Glomerular endothelial cell (primary cell): ENCODE data around the gene TARP.
"Not testable (repeated sequence)": the region's sequence is repeated elsewhere in the genome, so short reads cannot be mapped to it uniquely, and the experiment has no call there.

Experiments used
- DNase-seq: peaks from one replicate; pipeline ENCODE4 v3.0.0-alpha.2; 2011; ENCODE audit warnings: low read depth, low spot score; ENCODE audit errors: extremely low read depth

TARP gene

GRCh38 chr7:38263274-38263673 is 10.2 kb downstream of the TARP start:
- not testable (repeated sequence) for DNase-seq

GRCh38 chr7:38262545-38262944 is 10.9 kb downstream of the TARP start:
- no peak for DNase-seq

DNA sequence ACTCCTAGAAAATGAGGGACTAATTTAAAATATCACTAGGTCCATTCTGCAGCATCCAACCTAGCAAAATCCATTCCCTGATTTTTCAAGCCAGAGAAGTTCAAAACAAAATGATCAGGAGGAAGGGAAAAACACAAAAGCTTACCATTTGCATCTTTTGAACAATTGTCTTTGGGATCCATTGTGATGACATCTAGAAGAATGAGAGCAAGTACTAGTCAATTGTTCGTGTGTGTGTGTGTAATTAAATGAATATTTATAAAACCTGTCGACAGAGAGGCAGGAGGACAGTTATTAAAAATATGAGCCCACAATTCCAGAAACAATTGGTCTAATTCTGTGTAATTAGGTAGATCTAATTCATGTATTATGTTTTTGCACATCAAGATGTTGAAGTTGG is 11.4 kb downstream of the TARP start:
- not testable (repeated sequence) for DNase-seq

DNA sequence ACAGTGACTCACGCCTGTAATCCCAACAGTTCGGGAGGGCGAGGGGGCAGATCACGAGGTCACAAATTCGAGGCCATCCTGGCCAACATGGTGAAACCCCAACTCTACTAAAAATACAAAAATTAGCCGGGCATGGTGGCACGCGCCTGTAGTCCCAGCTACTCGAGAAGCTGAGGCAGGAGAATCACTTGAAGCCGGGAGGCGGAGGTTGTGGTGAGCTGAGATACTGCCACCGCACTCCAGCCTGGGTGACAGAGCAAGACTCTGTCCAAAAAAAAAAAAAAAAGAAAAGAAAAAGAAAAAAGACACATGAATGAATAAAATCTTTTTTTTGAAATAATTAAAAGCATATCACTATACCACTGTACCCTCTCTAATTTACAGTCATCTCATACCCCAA is 11.8 kb downstream of the TARP start:
- not testable (repeated sequence) for DNase-seq

GRCh38 chr7:38259157-38259556 is 14.3 kb downstream of the TARP start:
- DNase-seq: not testable (repeated sequence)

- DNase-seq: no peak
These were observed 16.1 kb downstream of the TARP start for GRCh38 chr7:38257350-38257677.

- not testable (repeated sequence) for DNase-seq
These were observed 23.6 kb downstream of the TARP start for GRCh38 chr7:38249849-38250248.

- no peak for DNase-seq
These were observed 25.3 kb downstream of the TARP start for GRCh38 chr7:38248069-38248567.

DNA sequence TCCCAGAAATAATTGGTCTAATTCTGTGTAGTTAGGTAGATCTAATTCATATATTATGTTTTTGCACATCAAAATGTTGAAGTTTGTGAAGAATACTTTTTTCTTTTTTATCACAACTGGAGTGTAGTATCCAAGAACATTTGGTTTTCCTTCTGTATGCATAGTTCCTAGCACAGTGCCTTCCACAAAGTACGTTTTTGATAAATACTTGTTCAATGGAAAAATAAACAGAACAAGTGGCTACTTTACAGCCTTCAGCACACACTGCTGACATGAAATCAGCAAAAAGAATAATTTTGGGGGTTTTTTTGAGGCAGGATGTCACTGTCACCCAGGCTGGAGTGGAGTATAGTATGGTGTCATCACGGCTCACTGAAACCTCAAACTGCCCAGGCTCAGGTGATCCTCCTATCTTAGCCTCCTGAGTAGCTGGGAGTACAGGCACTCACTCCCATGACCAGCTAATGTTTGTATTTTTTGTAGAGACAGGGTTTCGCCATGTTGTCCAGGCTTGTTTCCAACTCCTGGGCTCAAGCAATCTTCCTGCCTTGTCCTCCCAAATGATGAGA is 27.9 kb downstream of the TARP start:
- no peak for DNase-seq

DNA sequence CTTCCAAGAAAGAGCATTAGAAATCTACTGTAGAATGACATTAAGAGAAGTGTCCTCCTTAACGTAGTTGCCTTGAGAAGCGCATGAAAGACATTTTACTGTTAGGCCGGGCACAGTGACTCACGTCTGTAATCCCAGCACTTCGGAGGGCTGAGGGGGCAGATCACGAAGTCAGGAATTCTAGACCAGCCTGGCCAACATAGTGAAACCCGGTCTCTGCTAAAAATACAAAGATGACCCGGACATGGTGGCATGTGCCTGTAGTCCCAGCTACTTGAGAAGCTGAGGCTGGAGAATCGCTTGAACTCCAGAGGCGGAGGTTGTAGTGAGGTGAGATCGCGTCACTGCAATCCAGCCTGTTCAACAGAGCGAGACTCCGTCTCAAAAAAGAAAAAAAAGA is 28.9 kb downstream of the TARP start:
- no peak for DNase-seq

DNA sequence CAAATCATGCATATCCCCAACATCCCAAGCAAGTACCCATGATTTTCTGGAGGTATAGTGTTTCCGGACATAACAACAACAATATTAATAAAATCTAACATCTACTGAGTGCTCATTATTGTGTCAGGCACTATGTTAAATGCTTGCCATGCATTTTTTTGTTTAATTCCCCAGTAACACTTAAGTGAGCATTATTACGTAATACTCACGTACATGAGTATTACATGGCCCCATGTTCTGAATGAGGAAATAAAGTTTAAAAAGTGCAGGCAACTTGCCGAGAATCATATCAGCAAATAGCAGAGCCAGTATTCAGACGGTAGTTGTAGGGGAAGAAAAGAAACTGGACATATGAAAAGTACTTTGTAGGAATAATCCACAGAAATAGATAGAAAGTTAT is 30.1 kb downstream of the TARP start:
- DNase-seq: not testable (repeated sequence)

DNA sequence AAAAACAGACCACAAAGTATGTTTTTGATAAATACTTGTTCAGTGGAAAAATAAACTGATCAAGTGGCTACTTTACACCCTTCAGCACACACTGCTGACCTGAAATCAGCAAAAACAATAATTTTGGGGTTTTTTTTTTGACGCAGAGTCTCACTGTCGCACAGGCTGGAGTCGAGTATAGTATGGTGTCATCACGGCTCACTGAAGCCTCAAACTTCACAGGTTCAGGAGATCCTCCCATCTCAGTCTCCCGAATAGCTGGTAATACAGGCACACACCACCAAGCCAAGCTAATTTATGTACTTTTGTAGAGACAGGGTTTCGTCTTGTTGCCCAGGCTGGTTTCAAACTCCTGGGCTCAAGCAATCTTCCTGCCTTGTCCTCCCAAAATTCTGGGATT is 30.6 kb downstream of the TARP start:
- DNase-seq: no peak

- DNase-seq: no peak
These were observed 32.4 kb downstream of the TARP start for GRCh38 chr7:38241071-38241470.

- DNase-seq: not testable (repeated sequence)
These were observed 34.3 kb downstream of the TARP start for GRCh38 chr7:38239129-38239528.

- no peak for DNase-seq
These were observed 37.8 kb downstream of the TARP start for GRCh38 chr7:38235606-38236005.

- not testable (repeated sequence) for DNase-seq
These were observed 38.7 kb downstream of the TARP start for GRCh38 chr7:38234759-38235158.

DNA sequence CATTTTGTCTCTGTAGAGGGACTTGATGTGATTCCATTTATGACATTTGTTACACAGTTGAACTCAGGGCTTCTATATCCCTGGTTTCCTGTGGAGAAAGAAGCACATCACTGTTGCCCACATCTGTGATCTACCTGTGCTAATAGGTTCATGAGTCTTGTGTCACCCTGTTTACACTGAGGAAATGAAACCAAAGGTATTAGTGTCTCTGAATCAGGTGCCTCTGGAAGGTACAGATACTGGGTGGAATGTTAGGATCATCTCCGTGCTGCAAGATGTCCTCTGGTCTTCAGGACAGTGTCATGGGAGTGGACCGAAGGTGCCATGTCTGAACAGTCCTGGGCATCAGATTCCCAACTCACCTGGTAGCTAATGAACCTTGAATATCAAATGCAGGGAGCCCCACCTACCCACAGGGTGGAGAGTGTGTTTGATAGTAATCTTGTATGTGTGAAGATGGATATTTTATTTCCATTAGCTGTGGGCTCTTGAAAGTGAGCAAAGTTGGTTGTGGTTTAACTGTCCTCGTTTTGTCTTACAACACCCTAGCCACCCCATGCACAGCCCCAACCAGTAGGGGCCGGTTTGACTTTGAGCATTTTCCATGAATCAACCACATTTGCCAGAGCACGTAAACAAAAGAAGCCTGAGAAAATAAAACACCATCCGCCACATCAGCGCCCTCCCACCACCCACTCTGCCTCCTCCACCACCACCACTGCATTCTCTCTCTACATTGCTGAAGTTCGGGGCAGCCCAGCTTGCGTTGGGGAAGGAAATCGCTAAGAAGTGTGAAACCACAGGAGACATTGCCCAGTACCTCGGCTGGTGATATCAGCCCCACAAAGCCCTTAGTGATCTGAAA is 40.7 kb downstream of the TARP start:
- DNase-seq: no peak

DNA sequence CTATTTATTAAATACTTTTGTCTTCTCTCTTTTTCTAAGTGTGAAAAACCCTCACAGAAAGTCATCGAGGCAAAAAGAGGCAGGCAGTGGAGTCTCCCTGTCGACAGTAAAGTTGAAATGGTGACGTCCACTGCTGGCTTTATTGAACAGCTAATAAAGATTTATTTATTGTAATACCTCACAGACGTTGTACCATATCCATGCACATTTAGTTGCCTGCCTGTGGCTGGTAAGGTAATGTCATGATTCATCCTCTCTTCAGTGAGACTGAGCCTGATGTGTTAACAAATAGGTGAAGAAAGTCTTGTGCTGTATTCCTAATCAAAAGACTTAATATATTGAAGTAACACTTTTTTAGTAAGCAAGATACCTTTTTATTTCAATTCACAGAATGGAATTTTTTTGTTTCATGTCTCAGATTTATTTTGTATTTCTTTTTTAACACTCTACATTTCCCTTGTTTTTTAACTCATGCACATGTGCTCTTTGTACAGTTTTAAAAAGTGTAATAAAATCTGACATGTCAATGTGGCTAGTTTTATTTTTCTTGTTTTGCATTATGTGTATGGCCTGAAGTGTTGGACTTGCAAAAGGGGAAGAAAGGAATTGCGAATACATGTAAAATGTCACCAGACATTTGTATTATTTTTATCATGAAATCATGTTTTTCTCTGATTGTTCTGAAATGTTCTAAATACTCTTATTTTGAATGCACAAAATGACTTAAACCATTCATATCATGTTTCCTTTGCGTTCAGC is 43.4 kb downstream of the TARP start:
- DNase-seq: no peak

GRCh38 chr7:38229386-38229785 is 44.0 kb downstream of the TARP start:
- DNase-seq: no peak

DNA sequence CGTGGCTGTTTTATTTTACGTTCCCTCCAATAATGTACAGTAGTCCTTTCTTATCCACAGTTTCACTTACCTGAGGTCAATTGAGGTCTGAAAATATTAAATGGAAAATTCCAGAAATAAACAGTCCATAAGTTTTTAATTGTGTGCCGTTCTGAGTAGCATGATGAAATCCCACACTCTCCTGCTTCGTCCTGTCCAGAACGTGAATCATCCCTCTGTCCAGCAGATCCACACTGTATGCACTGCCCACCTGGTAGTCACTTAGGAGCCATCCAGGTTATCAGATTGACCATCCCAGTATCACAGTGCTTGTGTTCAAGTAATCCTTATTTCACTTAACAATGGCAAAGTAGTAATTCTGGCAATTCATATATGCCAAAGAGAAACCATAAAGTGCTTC is 49.0 kb downstream of the TARP start:
- DNase-seq: no peak

- no peak for DNase-seq
These were observed 50.1 kb downstream of the TARP start for GRCh38 chr7:38223306-38223705.
